ENCODE measurements around the gene EGR1. TPM values are rescaled to one million over a fixed set of nuclear protein-coding genes. Genes with fewer than 3 reads are reported as not detected.

Gene EGR1
- total and polyA plus RNA-seq, 4 donors: 1.4 to 88.7 (median 13.1) TPM

GRCh38 chr5:138457531-138458275 is 7.6 kb upstream of the EGR1 start:
- TF ChIP-seq JUND (IDR thresholded peaks at IDR 0.05) (no peak), CTCF (IDR thresholded peaks at IDR 0.05; ENCODE audit: low read depth, low read length, missing input control) (no peak), SP1 (IDR thresholded peaks at IDR 0.05) (no peak), RAD21 (IDR thresholded peaks at IDR 0.05) (peak in 1 of 2 donors; percentile 5)
- no peak for DNase-seq (ENCODE audit: low spot score)
- WGBS: 76% methylated on average over 12 of the region's 12 CpGs

GRCh38 chr5:138458384-138458783 is 6.9 kb upstream of the EGR1 start:
- 66% methylated on average over 11 of the region's 11 CpGs for WGBS
- Histone ChIP-seq H3K36me3 (ENCODE audit: control insufficient read depth in 4 of 4, insufficient read depth in 3 of 4, low read depth in 1 of 4, low read length in 3 of 4) (no peaks in the 10 kb centered on the region), H3K4me3 (ENCODE audit: low read depth in 1 of 3, low read length in 3 of 3) (no peak overlapping the region), H3K9ac (ENCODE audit: low read depth in 1 of 2, low read length in 2 of 2) (no peak overlapping the region), H3K27ac (ENCODE audit: low read depth in 1 of 2, low read length in 2 of 2) (peak overlapping the region; percentile 27 to 28), H3K9me3 (ENCODE audit: control insufficient read depth in 4 of 4, low read length in 3 of 4) (no peaks in the 10 kb centered on the region), H3K4me1 (ENCODE audit: control insufficient read depth in 4 of 4, insufficient read depth in 4 of 4, low read length in 3 of 4) (peaks cover 0 to 6% (median 4%) of the 10 kb centered on the region in 4 donors), H3K27me3 (ENCODE audit: control insufficient read depth in 4 of 4, insufficient read depth in 4 of 4, low read length in 3 of 4) (no peaks in the 10 kb centered on the region)
- TF ChIP-seq ATF3 (IDR thresholded peaks at IDR 0.05): no peak
- TF ChIP-seq RAD21 (IDR thresholded peaks at IDR 0.05): no peak
- no peak for TF ChIP-seq SP1 (IDR thresholded peaks at IDR 0.05)
- TF ChIP-seq NR2F2 (IDR thresholded peaks at IDR 0.05): no peak
- TF ChIP-seq RXRA (IDR thresholded peaks at IDR 0.05): no peak
- TF ChIP-seq FOXA1 (IDR thresholded peaks at IDR 0.05): no peak
- TF ChIP-seq FOXA2 (IDR thresholded peaks at IDR 0.05): no peak
- TF ChIP-seq, protein P1, sequence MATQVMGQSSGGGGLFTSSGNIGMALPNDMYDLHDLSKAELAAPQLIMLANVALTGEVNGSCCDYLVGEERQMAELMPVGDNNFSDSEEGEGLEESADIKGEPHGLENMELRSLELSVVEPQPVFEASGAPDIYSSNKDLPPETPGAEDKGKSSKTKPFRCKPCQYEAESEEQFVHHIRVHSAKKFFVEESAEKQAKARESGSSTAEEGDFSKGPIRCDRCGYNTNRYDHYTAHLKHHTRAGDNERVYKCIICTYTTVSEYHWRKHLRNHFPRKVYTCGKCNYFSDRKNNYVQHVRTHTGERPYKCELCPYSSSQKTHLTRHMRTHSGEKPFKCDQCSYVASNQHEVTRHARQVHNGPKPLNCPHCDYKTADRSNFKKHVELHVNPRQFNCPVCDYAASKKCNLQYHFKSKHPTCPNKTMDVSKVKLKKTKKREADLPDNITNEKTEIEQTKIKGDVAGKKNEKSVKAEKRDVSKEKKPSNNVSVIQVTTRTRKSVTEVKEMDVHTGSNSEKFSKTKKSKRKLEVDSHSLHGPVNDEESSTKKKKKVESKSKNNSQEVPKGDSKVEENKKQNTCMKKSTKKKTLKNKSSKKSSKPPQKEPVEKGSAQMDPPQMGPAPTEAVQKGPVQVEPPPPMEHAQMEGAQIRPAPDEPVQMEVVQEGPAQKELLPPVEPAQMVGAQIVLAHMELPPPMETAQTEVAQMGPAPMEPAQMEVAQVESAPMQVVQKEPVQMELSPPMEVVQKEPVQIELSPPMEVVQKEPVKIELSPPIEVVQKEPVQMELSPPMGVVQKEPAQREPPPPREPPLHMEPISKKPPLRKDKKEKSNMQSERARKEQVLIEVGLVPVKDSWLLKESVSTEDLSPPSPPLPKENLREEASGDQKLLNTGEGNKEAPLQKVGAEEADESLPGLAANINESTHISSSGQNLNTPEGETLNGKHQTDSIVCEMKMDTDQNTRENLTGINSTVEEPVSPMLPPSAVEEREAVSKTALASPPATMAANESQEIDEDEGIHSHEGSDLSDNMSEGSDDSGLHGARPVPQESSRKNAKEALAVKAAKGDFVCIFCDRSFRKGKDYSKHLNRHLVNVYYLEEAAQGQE (IDR thresholded peaks at IDR 0.05): no peak
- no peak for TF ChIP-seq YY1 (IDR thresholded peaks at IDR 0.05)
- TF ChIP-seq, protein P2, sequence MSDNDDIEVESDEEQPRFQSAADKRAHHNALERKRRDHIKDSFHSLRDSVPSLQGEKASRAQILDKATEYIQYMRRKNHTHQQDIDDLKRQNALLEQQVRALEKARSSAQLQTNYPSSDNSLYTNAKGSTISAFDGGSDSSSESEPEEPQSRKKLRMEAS (IDR thresholded peaks at IDR 0.05): no peak
- TF ChIP-seq EGR1 (IDR thresholded peaks at IDR 0.05; ENCODE audit: low read depth in 2 of 2): no peak
- TF ChIP-seq GABPA (IDR thresholded peaks at IDR 0.05 in 1 of 2, conservative IDR thresholded peaks at IDR 0.05 in 1 of 2): no peak
- no peak for DNase-seq (ENCODE audit: low spot score)

More at GRCh38 chr5:138457531-138458275, 7.6 kb upstream of the EGR1 start:
- no peaks in the 10 kb centered on the region for H3K9me3 ChIP-seq (ENCODE audit: control insufficient read depth in 4 of 4, low read length in 3 of 4)
- no peaks in the 10 kb centered on the region for H3K27me3 ChIP-seq (ENCODE audit: control insufficient read depth in 4 of 4, insufficient read depth in 4 of 4, low read length in 3 of 4)
- H3K36me3 ChIP-seq (ENCODE audit: control insufficient read depth in 4 of 4, insufficient read depth in 3 of 4, low read depth in 1 of 4, low read length in 3 of 4): no peaks in the 10 kb centered on the region
- H3K4me1 ChIP-seq (ENCODE audit: control insufficient read depth in 4 of 4, insufficient read depth in 4 of 4, low read length in 3 of 4): peaks cover 0 to 3% (median 0%) of the 10 kb centered on the region in 4 donors
- H3K9ac ChIP-seq (ENCODE audit: low read depth in 1 of 2, low read length in 2 of 2): no peak overlapping the region
- H3K27ac ChIP-seq (ENCODE audit: low read depth in 1 of 2, low read length in 2 of 2): peak overlapping the region in 1 of 2 donors; percentile 27
- H3K4me3 ChIP-seq (ENCODE audit: low read depth in 1 of 3, low read length in 3 of 3): no peak overlapping the region
